NB4 (cell line): ENCODE results near the gene PSTPIP2.
"Not testable (repeated sequence)": the region's sequence is repeated elsewhere in the genome, so short reads cannot be mapped to it uniquely, and the experiment has no call there.

Source experiments
- CTCF ChIP-seq: IDR thresholded peaks from one replicate; pipeline ENCODE4 v1.5.1; 2012; ENCODE audit warnings: low read depth, low read length
- MAX ChIP-seq: IDR thresholded peaks from 2 replicates; pipeline ENCODE4 v1.6.1; 2011; ENCODE audit warnings: low read depth, low read length
- MYC ChIP-seq: IDR thresholded peaks from 2 replicates; pipeline ENCODE4 v1.6.1; 2011; ENCODE audit warnings: low read depth, low read length
- POLR2A ChIP-seq: IDR thresholded peaks from 2 replicates; pipeline ENCODE4 v1.6.1; 2011; ENCODE audit warnings: mild to moderate bottlenecking; ENCODE audit not compliant: insufficient read length; ENCODE audit errors: extremely low read depth

- not testable (repeated sequence) for TF ChIP-seq POLR2A, CTCF, MYC, MAX
These were observed 16.4 kb upstream of the PSTPIP2 start for GRCh38 chr18:46088501-46088900.
